Measurements from ENCODE around the gene SLC38A4. TPM values are rescaled to one million over a fixed set of nuclear protein-coding genes. Genes with fewer than 3 reads are reported as not detected.

SLC38A4 gene
- total and polyA plus RNA-seq, 2 experiments from 2014 or later = 6.2 to 12.5 TPM

DNA sequence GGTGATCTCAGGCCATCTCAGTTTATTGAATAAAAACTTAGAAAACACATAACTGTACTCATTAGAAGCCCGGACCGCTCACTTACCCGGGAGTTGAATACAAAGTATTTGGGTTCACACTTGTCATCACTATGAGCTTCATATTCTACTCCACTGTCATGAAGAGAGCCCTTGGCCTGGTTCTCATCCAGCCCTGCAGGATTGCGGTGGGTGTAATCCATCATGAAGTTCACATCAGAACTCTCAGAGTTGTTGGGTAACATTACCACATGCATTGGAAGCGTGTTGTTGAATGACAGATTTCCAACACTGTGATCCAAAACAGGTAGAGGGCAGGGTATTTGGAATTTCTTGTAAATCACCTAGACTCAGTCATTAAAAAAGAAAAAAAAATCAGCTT is 47.4 kb downstream of the SLC38A4 start:
- Mint-ChIP-seq H3K9me3 (no peaks in the 10 kb centered on the region), H3K27me3 (ENCODE audit: insufficient read depth, low read depth, poor library complexity) (no peaks in the 10 kb centered on the region), H3K4me3 (no peak overlapping the region), H3K27ac (no peak overlapping the region), H3K36me3 (ENCODE audit: low read depth) (no peaks in the 10 kb centered on the region), H3K4me1 (peaks cover 2% of the 10 kb centered on the region; the same call in 1 of the 3 replicates)
- Histone ChIP-seq H3K9me2 (ENCODE audit: insufficient read depth) (no peaks in the 10 kb centered on the region), H3K4me1 (ENCODE audit: insufficient read depth) (no peaks in the 10 kb centered on the region), H2AFZ (no peak overlapping the region), H3K4me2 (no peak overlapping the region), H3F3A (replicated peaks; ENCODE audit: low read depth) (no peaks in the 10 kb centered on the region), H3K79me2 (replicated peaks; ENCODE audit: insufficient read depth) (no peaks in the 10 kb centered on the region), H3K4me3 (no peak overlapping the region), H3K36me3 (ENCODE audit: insufficient read depth) (no peaks in the 10 kb centered on the region), H3K27ac (ENCODE audit: low read depth) (no peak overlapping the region), H4K20me1 (replicated peaks; ENCODE audit: insufficient read depth) (no peaks in the 10 kb centered on the region), H3K27me3 (ENCODE audit: insufficient read depth) (no peaks in the 10 kb centered on the region)
- DNase-seq (ENCODE audit: low spot score) (no peak), ATAC-seq (no peak)
- TF ChIP-seq POLR2AphosphoS5 (IDR thresholded peaks at IDR 0.05; ENCODE audit: low read depth) = no peak

DNA sequence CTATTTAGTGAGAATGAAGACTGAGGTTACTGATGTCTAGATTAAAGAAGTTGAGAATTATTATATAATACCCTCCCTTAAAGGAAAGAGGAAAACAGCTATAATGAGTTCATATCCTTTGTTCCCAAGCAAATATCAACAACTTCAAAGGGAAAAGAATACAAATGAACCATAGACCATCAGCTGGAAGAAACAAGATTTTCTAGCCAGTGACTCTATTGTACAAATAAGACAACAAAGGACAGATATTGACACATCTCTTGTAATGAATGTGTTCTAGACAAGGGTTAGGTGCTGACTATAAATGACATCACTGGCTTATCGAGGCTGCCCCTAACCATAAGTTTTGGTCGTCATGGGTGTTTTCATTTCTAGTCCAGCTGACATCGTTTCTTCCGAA is 48.2 kb downstream of the SLC38A4 start:
- DNase-seq (ENCODE audit: low spot score) = no peak
- Mint-ChIP-seq H3K27ac (no peak overlapping the region), H3K9me3 (no peaks in the 10 kb centered on the region), H3K4me1 (peaks cover 2% of the 10 kb centered on the region; the same call in 1 of the 3 replicates), H3K36me3 (ENCODE audit: low read depth) (no peaks in the 10 kb centered on the region), H3K4me3 (no peak overlapping the region), H3K27me3 (ENCODE audit: insufficient read depth, low read depth, poor library complexity) (no peaks in the 10 kb centered on the region)
- ATAC-seq = no peak
- H3K4me3 ChIP-seq = no peak overlapping the region
- no peak overlapping the region for H2AFZ ChIP-seq
- no peaks in the 10 kb centered on the region for H3K27me3 ChIP-seq (ENCODE audit: insufficient read depth)
- H3K27ac ChIP-seq (ENCODE audit: low read depth) = no peak overlapping the region
- no peaks in the 10 kb centered on the region for H3F3A ChIP-seq (replicated peaks; ENCODE audit: low read depth)
- H3K36me3 ChIP-seq (ENCODE audit: insufficient read depth) = no peaks in the 10 kb centered on the region
- no peaks in the 10 kb centered on the region for H3K4me1 ChIP-seq (ENCODE audit: insufficient read depth)
- H4K20me1 ChIP-seq (replicated peaks; ENCODE audit: insufficient read depth) = no peaks in the 10 kb centered on the region
- no peak overlapping the region for H3K4me2 ChIP-seq
- no peaks in the 10 kb centered on the region for H3K9me2 ChIP-seq (ENCODE audit: insufficient read depth)
- no peaks in the 10 kb centered on the region for H3K79me2 ChIP-seq (replicated peaks; ENCODE audit: insufficient read depth)
- no peak for TF ChIP-seq ZNF462 (CRISPR knock-in tag; IDR thresholded peaks at IDR 0.05)
- no peak for TF ChIP-seq EZH2 (IDR thresholded peaks at IDR 0.05; ENCODE audit: low read depth, unreplicated experiment)
- TF ChIP-seq CTCF (conservative IDR thresholded peaks at IDR 0.05; ENCODE audit: low read depth in 2 of 2) = no peak
- no peak for TF ChIP-seq JUNB (IDR thresholded peaks at IDR 0.05; ENCODE audit: unreplicated experiment)
- TF ChIP-seq STAT1 (IDR thresholded peaks at IDR 0.05; ENCODE audit: unreplicated experiment) = no peak
- TF ChIP-seq ETS1 (IDR thresholded peaks at IDR 0.05) = no peak
- no peak for TF ChIP-seq ZNF331 (CRISPR knock-in tag; IDR thresholded peaks at IDR 0.05; ENCODE audit: low read depth)
- TF ChIP-seq POLR2AphosphoS5 (IDR thresholded peaks at IDR 0.05; ENCODE audit: low read depth) = no peak
- TF ChIP-seq ZNF114 (CRISPR knock-in tag; IDR thresholded peaks at IDR 0.05) = no peak
- TF ChIP-seq REST (IDR thresholded peaks at IDR 0.05; ENCODE audit: unreplicated experiment) = no peak
